Cardiac fibroblast (primary cell): ENCODE results near the gene PDE4B.

Source experiments
- DNase-seq, 2 donors: peaks; one replicate each; pipeline versions ENCODE4 v3.0.0 to v3.0.0-alpha.2; 2010; ENCODE audit warnings: low read depth in 2 of 2
- H3K4me3 ChIP-seq, 2 donors: replicated peaks in 1 of 2; 1 replicate in 1 of 2; 2 replicates in 1 of 2; pipeline ENCODE4 v1.5.1; 2011; ENCODE audit warnings: low read depth in 2 of 2, low read length in 2 of 2, mild to moderate bottlenecking in 2 of 2, moderate library complexity in 1 of 2
- CTCF ChIP-seq: IDR thresholded peaks from one replicate; pipeline ENCODE4 v1.5.1; 2011; ENCODE audit warnings: low read depth, mild to moderate bottlenecking, low read length, inconsistent platforms

Gene PDE4B

DNA sequence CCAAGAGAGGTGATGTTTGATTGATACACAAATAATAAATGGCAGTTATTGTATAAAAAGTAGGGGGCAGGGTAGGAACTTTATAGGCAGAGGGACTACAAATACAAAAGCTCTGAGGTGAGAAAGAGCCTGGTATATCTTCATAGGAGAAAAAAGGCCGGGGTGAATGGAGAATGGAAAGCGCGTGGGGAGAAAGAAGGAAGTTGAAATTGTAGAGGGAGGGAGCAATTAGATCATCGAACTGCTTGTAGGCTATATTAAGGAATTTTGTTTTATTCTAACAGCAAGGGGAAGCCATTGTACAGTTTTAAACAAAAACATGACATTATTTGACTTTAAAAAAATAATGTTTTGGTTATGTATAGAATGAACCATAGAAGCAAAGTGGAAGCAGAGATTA lies 147.4 kb downstream of the PDE4B start:
- TF ChIP-seq CTCF, result no peak
- DNase-seq, result no peak
- no peak overlapping the region for H3K4me3 ChIP-seq

GRCh38 chr1:65942476-65942875 lies 149.8 kb downstream of the PDE4B start:
- no peak for TF ChIP-seq CTCF
- DNase-seq, result no peak
- no peak overlapping the region for H3K4me3 ChIP-seq

DNA sequence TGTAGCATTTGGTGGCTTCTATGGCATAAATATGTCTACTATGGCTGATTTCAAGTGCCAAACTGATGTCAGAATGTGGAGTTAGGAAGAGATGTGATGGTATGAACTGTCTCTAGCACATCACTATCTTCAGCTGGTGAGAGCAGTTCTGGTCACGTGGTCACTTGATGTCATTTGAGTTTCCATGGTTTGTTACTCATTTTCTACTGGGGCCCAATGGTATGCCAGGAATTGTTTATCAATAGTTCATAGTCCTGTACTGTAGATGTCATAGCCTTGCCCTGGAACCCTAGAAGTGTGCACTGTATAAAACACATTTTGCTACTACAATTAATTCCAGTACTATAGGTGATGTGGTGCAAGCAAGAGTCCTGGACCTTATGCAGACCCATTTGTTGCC lies 153.7 kb downstream of the PDE4B start:
- no peak for TF ChIP-seq CTCF
- DNase-seq, result no peak
- H3K4me3 ChIP-seq, result no peak overlapping the region

- TF ChIP-seq CTCF, result no peak
- no peak for DNase-seq
- no peak overlapping the region for H3K4me3 ChIP-seq
Measured at GRCh38 chr1:65946960-65947359, 154.3 kb downstream of the PDE4B start.

GRCh38 chr1:65948609-65949229 lies 156.0 kb downstream of the PDE4B start:
- H3K4me3 ChIP-seq, result no peak overlapping the region
- TF ChIP-seq CTCF, result peak; percentile 32
- peak; percentile 85 to 88 for DNase-seq

DNA sequence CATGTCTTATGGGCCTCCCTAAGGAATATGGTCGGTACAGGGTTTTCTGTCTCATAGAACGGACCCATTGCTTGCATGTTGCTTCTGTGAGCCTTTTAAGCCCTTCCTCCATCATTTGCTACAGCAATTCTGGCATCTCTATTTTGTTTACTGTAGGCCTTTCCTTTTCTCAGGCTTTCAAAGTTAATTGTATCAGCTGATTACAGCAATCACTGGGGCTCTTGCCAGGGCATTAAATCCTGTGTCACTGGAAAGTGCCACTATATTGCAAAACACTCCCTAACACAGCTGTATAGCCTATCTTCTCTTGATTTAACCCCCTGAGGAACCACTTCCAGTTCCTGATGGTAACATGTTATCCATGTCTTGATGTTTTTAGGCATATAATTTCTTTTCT lies 156.5 kb downstream of the PDE4B start:
- peak in 1 of 2 donors; percentile 43 for DNase-seq
- H3K4me3 ChIP-seq, result no peak overlapping the region
- TF ChIP-seq CTCF, result no peak

DNA sequence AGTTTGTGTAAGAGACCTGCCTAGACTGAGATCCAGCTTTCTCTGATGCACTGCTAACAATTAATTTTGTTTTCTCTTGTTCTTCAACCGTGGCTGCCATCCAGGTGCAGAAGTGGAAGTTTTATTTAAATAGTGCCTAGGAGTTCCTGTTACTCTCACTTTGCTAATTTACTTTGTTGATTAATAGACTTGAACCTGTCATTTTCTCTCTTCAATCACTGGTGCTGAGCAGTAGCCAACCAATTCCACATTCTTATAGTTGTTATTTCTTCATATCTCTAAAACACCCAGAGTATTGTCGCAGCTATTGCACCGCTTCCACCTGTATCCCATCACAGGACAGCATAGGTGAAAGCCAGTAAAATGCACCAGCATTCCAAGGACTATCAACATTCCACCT lies 157.2 kb downstream of the PDE4B start:
- H3K4me3 ChIP-seq, result no peak overlapping the region
- no peak for DNase-seq
- no peak for TF ChIP-seq CTCF
